Activated CD8-positive, alpha-beta T cell treated with anti-CD3 and anti-CD28 coated beads for 36 hours (primary cell): Measurements from ENCODE around the gene KRTAP6-2. TPM values are rescaled to one million over a fixed set of nuclear protein-coding genes. Genes with fewer than 3 reads are reported as not detected.

Source experiments
- ATAC-seq: fragments of 200-7000 bp; cut with Tn5 transposase; one replicate; pipeline ENCODE4 v1.10.0; 2021; ENCODE audit warnings: mild to moderate bottlenecking, moderate library complexity
- CTCF ChIA-PET: fragments of 350-600 bp; sonication (Branson Sonifier 250); formaldehyde crosslinking; loops from one replicate; lab custom pipeline; 2021; ENCODE audit warnings: antibody characterized with exemption; lab: Charles Lee
- POLR2A ChIA-PET: fragments of 350-600 bp; sonication (Branson Sonifier 250); formaldehyde crosslinking; loops from one replicate; lab custom pipeline; 2021; ENCODE audit warnings: antibody characterized with exemption; lab: Charles Lee
- DNase-seq: peaks from one replicate; pipeline ENCODE4 v3.0.0-alpha.2; 2020
- H3K27ac Mint-ChIP-seq: one replicate; pipeline ENCODE4 v1.8.0; 2021; ENCODE audit warnings: mild to moderate bottlenecking, mixed read lengths
- H3K27me3 Mint-ChIP-seq: one replicate; pipeline ENCODE4 v1.8.0; 2021; ENCODE audit warnings: mixed read lengths
- H3K36me3 Mint-ChIP-seq: one replicate; pipeline ENCODE4 v1.8.0; 2021; ENCODE audit warnings: low read depth, mixed read lengths
- H3K4me1 Mint-ChIP-seq: one replicate; pipeline ENCODE4 v1.8.0; 2021; ENCODE audit warnings: low read depth, mixed read lengths
- H3K4me3 Mint-ChIP-seq: one replicate; pipeline ENCODE4 v1.8.0; 2021; ENCODE audit warnings: mild to moderate bottlenecking, moderate library complexity, mixed read lengths
- H3K9me3 Mint-ChIP-seq: one replicate; pipeline ENCODE4 v1.8.0; 2021; ENCODE audit warnings: mixed read lengths
- CTCF ChIP-seq: fragments of 200-600 bp; IDR thresholded peaks from one replicate; pipeline ENCODE4 v1.8.0; 2022; ENCODE audit warnings: antibody characterized with exemption, mild to moderate bottlenecking
- intact Hi-C: fragments of 100-400 bp; cut with micrococcal nuclease; formaldehyde crosslinking; loops from one replicate; pipeline ENCODE4 v1.10.0; 2022
- total RNA-seq, 2 experiments: library from RNA; stranded (reverse); gene quantifications; one replicate each; pipeline ENCODE4 v1.2.3, GENCODE V29; 2021

Gene KRTAP6-2
- not detected for total RNA-seq

GRCh38 chr21:30598802-30599201 is at the start of gene KRTAP6-2:
Gene KRTAP6-2, minus strand, starts transcription at chr21:30598902. Its CDS starts 28 bp downstream, at chr21:30598874.
- TF ChIP-seq CTCF = no peak
- H3K36me3 Mint-ChIP-seq = no peaks in the 10 kb centered on the region
- H3K27me3 Mint-ChIP-seq = no peaks in the 10 kb centered on the region
- H3K9me3 Mint-ChIP-seq = peaks cover 2% of the 10 kb centered on the region
- ATAC-seq = no peak
- no peaks in the 10 kb centered on the region for H3K4me1 Mint-ChIP-seq
- H3K27ac Mint-ChIP-seq = no peak within 1 kb of the TSS
- ChIA-PET POLR2A (no interaction called here), CTCF (no interaction called here)
- DNase-seq = no peak
- intact Hi-C loops = no loop called here
- no peak within 1 kb of the TSS for H3K4me3 Mint-ChIP-seq

- no peak overlapping the region for H3K4me3 Mint-ChIP-seq
- no peak for ATAC-seq
- no peak for TF ChIP-seq CTCF
- peaks cover 3% of the 10 kb centered on the region for H3K27me3 Mint-ChIP-seq
- H3K36me3 Mint-ChIP-seq = no peaks in the 10 kb centered on the region
- CTCF ChIA-PET = no interaction called here
- DNase-seq = no peak
- no peaks in the 10 kb centered on the region for H3K4me1 Mint-ChIP-seq
- POLR2A ChIA-PET = no interaction called here
- H3K27ac Mint-ChIP-seq = no peak overlapping the region
- intact Hi-C loops = no loop called here
- no peaks in the 10 kb centered on the region for H3K9me3 Mint-ChIP-seq
These were observed 48.3 kb upstream of the KRTAP6-2 start for GRCh38 chr21:30646904-30647414.

- ChIA-PET CTCF (no interaction called here), POLR2A (no interaction called here)
- intact Hi-C loops = no loop called here
- no peaks in the 10 kb centered on the region for H3K9me3 Mint-ChIP-seq
- no peak within 1 kb of the TSS for H3K4me3 Mint-ChIP-seq
- no peak for DNase-seq
- no peaks in the 10 kb centered on the region for H3K36me3 Mint-ChIP-seq
- no peak for ATAC-seq
- H3K4me1 Mint-ChIP-seq = no peaks in the 10 kb centered on the region
- TF ChIP-seq CTCF = no peak
- H3K27me3 Mint-ChIP-seq = no peaks in the 10 kb centered on the region
- no peak within 1 kb of the TSS for H3K27ac Mint-ChIP-seq
These were observed 43.9 kb upstream of the KRTAP6-2 start, which contains the start of gene KRTAP20-3 for GRCh38 chr21:30642564-30642963. Gene KRTAP20-3, plus strand, starts transcription at chr21:30642864.

- H3K4me1 Mint-ChIP-seq = no peaks in the 10 kb centered on the region
- H3K9me3 Mint-ChIP-seq = no peaks in the 10 kb centered on the region
- no peaks in the 10 kb centered on the region for H3K36me3 Mint-ChIP-seq
- ATAC-seq (no peak), DNase-seq (no peak)
- no peaks in the 10 kb centered on the region for H3K27me3 Mint-ChIP-seq
- no peak for TF ChIP-seq CTCF
- ChIA-PET CTCF (no interaction called here), POLR2A (no interaction called here)
- no peak overlapping the region for H3K27ac Mint-ChIP-seq
- intact Hi-C loops = no loop called here
- H3K4me3 Mint-ChIP-seq = no peak overlapping the region
These were observed 40.0 kb upstream of the KRTAP6-2 start for GRCh38 chr21:30638686-30639085.

- Mint-ChIP-seq H3K27me3 (no peaks in the 10 kb centered on the region), H3K9me3 (no peaks in the 10 kb centered on the region), H3K4me3 (no peak within 1 kb of the TSS), H3K36me3 (no peaks in the 10 kb centered on the region), H3K4me1 (no peaks in the 10 kb centered on the region), H3K27ac (no peak within 1 kb of the TSS)
- no peak for ATAC-seq
- ChIA-PET CTCF (no interaction called here), POLR2A (interaction anchor here (0.7 kb wide), 1 partner anchor 22 kb away, joined by 3 read pairs; no protein-coding TSS in a partner anchor)
- DNase-seq = no peak
- no peak for TF ChIP-seq CTCF
- intact Hi-C loops = no loop called here
These were observed 36.2 kb upstream of the KRTAP6-2 start, which contains the start of gene KRTAP20-2 for GRCh38 chr21:30634906-30635305. Gene KRTAP20-2, plus strand, starts transcription at chr21:30635206. Its CDS starts 58 bp downstream, at chr21:30635264.
